ENCODE measurements around the gene RPL22. TPM values are rescaled to one million over a fixed set of nuclear protein-coding genes. Genes with fewer than 3 reads are reported as not detected.

The RPL22 gene
- total and polyA plus RNA-seq, 8 donors: 186 to 378 (median 234) TPM

- 29 to 42% methylated on average over 2 of the region's 2 CpGs for WGBS, 2 donors
- no peak for FAIRE-seq
- Histone ChIP-seq H3K36me3 (no peaks in the 10 kb centered on the region), H3K4me1 (no peaks in the 10 kb centered on the region), H3K9me3 (no peaks in the 10 kb centered on the region), H3K27ac (no peak overlapping the region), H3K27me3 (no peaks in the 10 kb centered on the region), H3K4me3 (no peak overlapping the region)
- no peak for DNase-seq
- intact Hi-C loops (cut with DNase I): no loop called here
- TF ChIP-seq, protein P1, sequence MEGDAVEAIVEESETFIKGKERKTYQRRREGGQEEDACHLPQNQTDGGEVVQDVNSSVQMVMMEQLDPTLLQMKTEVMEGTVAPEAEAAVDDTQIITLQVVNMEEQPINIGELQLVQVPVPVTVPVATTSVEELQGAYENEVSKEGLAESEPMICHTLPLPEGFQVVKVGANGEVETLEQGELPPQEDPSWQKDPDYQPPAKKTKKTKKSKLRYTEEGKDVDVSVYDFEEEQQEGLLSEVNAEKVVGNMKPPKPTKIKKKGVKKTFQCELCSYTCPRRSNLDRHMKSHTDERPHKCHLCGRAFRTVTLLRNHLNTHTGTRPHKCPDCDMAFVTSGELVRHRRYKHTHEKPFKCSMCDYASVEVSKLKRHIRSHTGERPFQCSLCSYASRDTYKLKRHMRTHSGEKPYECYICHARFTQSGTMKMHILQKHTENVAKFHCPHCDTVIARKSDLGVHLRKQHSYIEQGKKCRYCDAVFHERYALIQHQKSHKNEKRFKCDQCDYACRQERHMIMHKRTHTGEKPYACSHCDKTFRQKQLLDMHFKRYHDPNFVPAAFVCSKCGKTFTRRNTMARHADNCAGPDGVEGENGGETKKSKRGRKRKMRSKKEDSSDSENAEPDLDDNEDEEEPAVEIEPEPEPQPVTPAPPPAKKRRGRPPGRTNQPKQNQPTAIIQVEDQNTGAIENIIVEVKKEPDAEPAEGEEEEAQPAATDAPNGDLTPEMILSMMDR (IDR thresholded peaks at IDR 0.05): no peak
- ATAC-seq: no peak
Observed at GRCh38 chr1:6157132-6157527, 42.3 kb downstream of the RPL22 start.

DNA sequence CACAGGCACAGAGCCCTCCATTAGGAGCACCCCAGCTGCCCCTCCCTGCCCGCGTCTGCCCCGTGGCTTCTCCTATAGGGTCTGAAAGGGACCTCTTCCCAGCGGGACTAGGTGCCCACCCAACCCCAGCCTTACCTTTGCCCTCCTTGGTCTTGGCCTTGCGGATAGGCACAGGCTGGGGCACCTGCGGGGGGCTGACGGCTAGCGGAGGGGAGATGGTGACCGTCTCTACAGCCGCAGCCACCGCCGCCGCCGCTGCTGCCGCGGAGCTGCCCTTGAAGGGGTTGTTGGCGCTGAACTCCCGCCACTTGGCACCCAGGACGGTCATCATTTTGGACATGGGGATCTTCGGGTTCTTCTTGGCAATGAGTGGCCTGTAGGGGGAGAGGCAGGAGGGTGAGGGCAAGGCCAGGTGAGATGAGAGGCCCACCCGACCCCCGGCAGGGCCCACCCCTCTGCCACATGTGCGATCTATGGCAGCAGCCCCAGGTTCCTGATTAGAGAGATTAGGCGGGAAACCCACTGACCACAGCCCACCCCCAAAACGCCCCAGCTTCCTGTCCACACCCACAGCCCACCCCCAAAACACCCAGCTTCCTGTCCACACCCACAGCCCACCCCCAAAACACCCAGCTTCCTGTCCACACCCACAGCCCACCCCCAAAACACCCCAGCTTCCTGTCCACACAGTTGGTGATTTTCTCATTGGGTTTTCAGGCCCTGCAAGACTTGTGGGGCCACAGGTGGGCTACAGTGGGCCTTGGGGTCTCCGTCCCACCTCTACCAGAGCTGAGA lies 44.7 kb downstream of the RPL22 start:
- intact Hi-C loops (cut with DNase I): no loop called here
- Histone ChIP-seq H3K4me3 (no peak overlapping the region), H3K27me3 (no peaks in the 10 kb centered on the region), H3K27ac (no peak overlapping the region), H3K36me3 (no peaks in the 10 kb centered on the region), H3K4me1 (no peaks in the 10 kb centered on the region), H3K9me3 (no peaks in the 10 kb centered on the region)
- ATAC-seq: no peak
- no peak for FAIRE-seq
- peak in 1 of 6 donors; percentile 42 for DNase-seq
- TF ChIP-seq, protein P1 (IDR thresholded peaks at IDR 0.05): no peak
- 72 to 76% methylated on average over 25 to 26 of the region's 26 CpGs for WGBS, 2 donors

DNA sequence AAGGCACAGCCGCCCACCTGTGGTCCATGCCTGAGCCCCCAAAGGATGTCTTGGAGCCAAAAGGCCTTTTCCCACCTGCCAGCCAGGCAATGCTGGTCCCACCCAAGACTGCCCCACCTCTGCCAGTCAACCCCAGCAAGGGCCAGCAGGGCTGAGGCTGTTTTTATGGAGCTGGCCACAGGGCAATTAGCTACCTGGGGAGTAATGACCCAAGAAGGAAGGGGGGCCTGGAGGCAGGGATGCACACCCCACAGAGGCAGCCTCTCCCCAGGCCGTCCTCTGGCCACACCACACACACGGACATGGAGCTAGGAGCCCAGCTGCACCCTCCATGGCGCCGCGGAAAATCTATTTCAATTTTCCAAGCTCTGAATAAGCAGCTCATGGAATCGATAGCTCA lies 46.5 kb downstream of the RPL22 start:
- no peaks in the 10 kb centered on the region for H3K4me1 ChIP-seq
- 64 to 73% methylated on average over 7 of the region's 7 CpGs for WGBS, 2 donors
- FAIRE-seq: no peak
- no peaks in the 10 kb centered on the region for H3K36me3 ChIP-seq
- no peaks in the 10 kb centered on the region for H3K27me3 ChIP-seq
- H3K9me3 ChIP-seq: no peaks in the 10 kb centered on the region
- ATAC-seq: no peak
- H3K27ac ChIP-seq: no peak overlapping the region
- H3K4me3 ChIP-seq: no peak overlapping the region
- peak in 1 of 6 donors; percentile 28 for DNase-seq
- intact Hi-C loops (cut with DNase I): no loop called here
- TF ChIP-seq, protein P1 (IDR thresholded peaks at IDR 0.05): no peak

DNA sequence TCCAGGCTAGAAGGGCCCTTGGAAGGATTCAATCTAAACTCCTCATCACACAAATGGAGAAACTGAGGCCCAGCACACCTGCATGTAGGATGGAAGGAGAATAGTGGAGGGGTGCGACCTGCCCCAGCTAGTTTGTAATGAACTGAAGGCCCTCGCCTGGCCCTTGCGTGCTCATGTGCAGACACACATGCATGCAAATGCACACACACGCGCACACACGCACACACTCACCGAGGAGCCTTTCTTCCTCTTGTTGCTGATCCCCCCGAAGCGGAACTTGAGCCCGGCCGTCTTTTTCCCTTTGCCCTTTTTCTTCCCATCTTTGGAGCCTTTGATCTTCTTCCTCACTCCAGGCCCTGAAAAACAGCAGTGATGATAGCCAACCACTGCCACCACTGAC lies 47.2 kb downstream of the RPL22 start:
- intact Hi-C loops (cut with DNase I): no loop called here
- 76 to 84% methylated on average over 11 of the region's 11 CpGs for WGBS, 2 donors
- no peak for FAIRE-seq

More for the DNA sequence above, 47.2 kb downstream of the RPL22 start:
- Histone ChIP-seq H3K4me1 (no peaks in the 10 kb centered on the region), H3K27ac (no peak overlapping the region), H3K9me3 (no peaks in the 10 kb centered on the region), H3K4me3 (no peak overlapping the region), H3K36me3 (no peaks in the 10 kb centered on the region), H3K27me3 (no peaks in the 10 kb centered on the region)
- TF ChIP-seq, protein P1 (IDR thresholded peaks at IDR 0.05): no peak
- DNase-seq (no peak), ATAC-seq (no peak)

Data from pancreas (tissue), 10 donors.